HG03095 (cell line): ENCODE data around the gene CYP2D6.

Experiments used
- ATAC-seq: cut with Tn5 transposase; IDR thresholded peaks from one replicate; pipeline ENCODE4 v1.9.1; 2021; ENCODE audit warnings: moderate library complexity; ENCODE audit not compliant: unreplicated experiment

Gene CYP2D6

DNA sequence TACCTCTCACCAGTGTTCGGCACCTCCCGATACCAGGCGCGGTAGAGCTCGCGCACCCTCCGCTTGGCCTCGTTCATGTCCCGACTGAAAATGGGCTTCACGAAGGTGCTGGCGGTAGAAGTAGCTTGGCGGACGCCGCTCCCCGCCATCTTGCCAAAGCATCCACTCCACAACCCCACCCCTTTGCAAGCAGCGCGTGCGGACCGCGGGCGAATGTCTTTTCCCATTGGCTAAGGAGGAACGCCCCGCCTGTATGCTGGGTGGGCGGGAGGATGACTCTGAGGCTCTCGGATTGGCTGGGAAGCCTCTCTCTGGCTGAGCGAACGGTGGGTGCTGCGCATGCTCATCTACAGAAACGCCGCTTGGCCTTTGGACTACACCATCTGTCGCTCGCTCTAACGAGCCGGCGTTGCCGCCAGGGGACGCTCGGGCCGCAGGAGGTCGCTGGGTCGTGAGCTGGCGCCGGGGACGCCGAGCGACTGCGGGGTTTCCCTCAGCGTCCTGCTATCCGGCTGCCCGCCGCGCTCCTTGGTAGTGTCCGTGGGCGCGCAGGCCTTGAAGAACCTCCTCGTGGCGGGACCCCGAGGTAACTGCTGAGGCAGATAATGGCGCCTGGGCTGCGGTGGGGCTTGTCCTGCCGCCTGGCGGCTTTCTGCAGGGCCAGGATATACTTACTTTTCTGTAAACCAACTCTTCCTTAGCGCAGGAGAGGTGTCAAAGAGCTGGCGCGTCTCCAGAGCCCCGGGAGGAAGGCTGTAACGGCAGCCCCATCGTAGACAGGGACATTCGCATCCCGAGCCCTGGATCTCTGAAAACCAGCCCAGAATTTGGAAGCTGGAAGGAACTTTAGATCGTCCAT, 39.8 kb downstream of the CYP2D6 start, which contains the start of gene NDUFA6:
Gene NDUFA6 (minus strand): TSS at position 177 of the 859 bp plus-strand sequence. CDS start 28 bp downstream, at position 149.
- peak; percentile 86 for ATAC-seq

DNA sequence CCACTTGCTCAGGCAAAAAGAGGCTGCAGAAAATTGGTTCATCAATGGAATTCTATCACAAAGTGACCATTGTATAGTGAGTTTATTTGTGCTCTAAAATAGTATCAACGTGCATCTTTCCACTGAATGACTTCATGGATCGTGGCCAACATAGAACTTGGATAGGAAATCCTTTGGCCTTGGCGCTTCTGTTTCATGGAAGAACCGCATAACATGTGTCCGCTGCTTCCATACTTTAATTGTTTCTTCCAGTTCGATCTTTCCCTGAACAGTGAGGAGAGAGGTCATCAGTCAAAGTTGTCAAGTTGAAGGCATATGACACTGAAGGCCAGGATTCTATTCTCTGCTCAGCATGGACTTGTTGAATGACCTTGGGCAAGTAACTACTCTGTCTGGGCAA, 44.6 kb downstream of the CYP2D6 start:
- ATAC-seq, result no peak

DNA sequence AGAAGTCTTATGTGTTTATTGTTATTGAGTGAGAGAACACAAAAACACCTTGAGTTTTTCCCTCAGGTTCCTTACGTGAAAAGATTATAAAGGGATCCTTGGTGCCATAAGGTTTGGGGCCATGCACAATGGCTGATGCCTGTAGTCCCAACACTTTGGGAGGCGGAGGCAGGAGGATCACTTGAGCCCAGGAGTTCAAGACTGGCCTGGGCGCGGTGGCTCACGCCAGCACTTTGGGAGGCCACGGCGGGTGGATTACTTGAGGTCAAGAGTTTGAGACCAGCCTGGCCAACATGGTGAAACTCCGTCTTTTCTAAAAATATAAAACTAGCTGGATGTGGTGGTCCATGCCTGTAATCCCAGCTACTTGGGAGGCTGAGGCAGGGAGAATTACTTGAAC, 45.7 kb downstream of the CYP2D6 start:
- ATAC-seq, result no peak

DNA sequence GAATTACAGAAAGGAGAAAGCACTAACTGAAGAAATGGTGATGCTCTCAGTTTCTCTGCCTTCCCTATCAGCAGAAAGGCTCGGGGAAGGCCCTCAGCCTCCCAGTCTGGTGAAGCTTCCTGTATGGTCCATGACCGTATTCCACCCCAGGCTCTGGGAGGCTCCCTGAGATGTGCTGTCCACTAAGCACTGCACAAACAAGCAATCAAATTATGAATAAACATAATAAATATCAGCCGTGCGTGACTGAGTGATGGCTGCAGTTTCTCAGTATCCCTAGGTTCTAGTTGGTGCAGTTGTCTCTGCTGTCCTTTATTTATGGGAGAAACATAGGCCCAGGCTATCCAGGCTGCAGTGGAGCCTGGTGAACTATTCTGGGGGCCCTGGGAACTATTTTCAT, 47.5 kb downstream of the CYP2D6 start:
- no peak for ATAC-seq

DNA sequence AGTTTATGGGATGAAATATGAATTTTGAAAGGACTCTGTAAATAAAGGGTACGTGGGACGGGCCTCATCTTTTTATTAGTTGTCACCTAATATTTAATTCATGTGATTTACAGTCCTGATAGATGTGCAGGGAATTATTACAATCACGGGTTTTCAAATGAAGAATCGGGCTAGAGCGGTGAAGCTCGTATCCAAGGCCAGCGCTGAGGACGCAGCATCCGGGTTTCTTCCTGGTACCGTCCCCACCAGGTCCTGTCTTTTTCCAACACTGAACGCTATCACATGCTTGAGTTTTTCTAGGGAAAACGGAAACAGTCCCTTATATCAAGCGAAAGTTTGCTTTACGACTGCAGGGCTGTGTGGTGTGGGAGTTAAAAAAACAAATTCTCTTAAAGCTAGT, 50.3 kb downstream of the CYP2D6 start:
- ATAC-seq, result no peak

DNA sequence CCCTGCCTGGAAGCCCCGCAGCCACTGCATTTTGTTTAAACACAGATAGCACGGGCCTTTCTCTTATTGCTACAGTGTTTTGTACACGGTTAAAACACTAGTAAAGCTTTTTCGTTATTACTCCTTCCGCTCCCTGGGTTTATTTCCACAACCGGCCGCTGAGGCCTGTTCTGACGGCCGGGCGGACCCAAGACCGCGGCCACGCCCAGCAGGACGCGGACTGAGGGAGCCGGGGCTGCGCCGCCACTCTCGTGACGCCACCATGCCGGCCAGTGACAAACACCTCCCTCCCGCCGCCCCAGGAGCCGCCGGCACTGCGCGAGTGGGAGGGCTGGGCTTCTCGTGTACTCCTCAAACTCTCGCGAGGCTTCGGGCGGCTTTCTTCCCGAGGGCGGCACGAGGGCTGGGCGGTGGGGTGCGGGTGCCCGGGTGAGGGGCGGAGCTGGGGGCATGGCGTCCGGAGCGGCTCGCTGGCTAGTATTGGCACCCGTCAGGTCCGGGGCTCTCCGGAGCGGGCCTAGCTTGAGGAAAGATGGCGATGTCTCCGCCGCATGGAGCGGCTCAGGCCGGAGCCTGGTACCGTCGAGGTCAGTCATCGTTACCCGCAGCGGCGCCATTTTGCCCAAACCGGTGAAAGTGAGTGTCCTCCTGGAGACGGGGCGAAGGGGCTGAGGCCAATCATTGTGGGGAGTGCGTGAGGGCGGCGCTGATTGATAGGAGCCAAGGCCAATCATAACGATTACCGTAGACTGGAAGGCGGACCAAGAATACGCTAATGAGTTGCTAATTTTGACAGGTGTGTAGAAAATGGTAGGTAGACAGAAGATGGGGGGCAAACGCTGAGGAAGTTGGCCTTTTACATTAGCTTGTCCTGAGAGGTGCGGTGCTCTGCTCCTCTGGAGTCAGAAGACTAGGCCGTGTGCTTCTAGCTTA, 51.0 kb downstream of the CYP2D6 start, which contains the start of gene SMDT1:
Gene SMDT1 (plus strand): TSS at position 382 of the 933 bp plus-strand sequence. CDS start 69 bp downstream, at position 451.
- ATAC-seq, result peak; percentile 80

DNA sequence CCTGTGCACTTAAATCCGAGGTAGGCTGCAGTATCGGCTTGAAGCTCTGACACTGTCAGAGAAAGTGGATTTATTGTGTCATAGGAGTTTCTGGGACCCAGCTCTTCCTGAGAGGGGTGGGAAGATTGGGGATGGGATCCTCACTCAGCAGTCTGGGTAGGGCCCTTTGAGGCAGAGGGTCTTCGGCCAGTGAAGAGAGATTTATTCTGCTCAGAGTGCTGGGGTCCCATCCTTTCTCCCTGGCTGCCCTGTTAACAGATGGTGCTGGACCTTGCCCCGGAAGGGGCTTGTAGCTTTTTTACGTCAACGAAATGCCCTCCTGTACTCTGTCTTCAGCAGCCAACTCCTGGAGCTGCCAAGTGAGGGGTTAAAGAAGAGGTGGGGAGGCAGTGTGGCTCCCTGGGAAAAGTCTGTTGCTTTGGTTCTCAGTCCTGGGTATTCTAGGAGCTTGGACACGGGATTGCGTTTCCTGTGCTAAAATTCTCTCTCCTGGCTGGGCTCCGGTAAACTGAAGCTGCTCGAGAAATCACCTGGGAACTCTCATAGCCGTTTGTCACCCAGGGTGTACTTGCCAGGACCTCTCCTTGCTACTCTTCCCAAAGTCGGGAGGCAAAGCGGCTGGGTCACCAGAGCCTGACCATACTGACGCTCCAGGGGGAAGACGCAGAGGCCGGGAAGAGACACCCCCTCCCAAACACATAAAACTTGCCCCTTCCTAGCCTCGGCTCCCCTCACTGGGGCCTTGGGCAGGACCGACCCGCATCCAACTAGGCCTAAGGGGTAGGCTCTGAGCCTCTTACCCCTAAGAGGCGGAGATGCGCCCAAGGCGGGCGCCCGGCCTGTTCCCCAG, 51.9 kb downstream of the CYP2D6 start:
- peak; percentile 4 for ATAC-seq

DNA sequence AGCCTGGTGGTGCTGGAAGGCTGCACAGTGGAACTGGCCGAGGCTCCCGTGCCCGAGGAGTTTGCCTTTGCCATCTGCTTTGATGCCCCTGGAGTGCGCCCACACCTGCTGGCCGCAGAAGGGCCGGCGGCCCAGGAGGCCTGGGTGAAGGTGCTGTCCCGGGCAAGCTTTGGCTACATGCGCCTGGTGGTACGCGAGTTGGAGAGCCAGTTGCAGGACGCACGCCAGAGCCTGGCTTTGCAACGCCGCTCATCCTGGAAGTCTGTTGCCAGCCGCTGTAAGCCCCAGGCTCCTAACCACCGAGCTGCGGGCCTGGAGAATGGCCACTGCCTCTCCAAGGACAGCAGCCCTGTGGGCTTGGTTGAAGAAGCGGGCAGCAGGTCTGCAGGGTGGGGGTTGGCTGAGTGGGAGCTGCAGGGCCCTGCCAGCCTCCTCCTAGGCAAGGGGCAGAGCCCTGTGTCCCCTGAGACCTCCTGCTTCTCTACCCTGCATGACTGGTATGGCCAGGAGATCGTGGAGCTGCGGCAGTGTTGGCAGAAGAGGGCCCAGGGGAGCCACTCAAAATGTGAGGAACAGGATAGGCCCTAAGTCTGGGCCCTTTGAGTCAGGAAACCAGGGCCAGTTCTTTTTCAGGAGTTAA, 53.0 kb downstream of the CYP2D6 start:
- ATAC-seq, result no peak

DNA sequence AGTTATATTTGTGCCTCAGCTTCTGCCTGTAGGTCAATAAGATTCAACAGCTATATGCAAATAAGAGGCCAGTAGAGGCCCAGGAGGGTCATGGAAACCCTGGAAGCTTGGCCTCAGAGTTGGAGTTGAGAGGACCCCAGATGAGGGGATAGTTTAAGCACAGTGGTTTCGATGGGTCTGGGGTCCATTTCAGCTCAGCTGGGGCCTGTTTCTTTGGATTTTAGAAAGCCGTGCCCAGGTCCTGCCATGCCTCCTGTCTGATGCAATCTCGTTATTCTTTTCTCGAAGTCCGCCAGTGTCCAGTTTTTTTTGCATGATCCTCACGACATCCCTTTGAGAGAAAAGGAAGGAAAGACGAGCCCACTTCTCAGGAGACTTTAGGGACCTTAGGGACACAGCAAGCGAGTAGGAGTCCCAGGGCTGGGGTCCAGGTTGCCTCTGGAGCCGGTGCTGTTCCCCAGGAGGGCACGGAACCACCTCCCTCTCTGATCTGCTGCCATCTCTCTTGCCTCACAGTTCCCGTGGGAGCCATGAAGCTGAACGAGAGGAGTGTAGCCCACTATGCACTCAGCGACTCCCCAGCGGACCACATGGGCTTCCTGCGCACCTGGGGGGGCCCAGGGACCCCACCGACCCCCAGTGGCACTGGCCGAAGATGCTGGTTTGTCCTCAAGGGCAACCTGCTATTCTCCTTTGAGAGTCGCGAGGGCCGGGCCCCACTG, 53.7 kb downstream of the CYP2D6 start:
- ATAC-seq, result no peak
